ENCODE data around the gene HAAO. TPM values are rescaled to one million over a fixed set of nuclear protein-coding genes. Genes with fewer than 3 reads are reported as not detected.

HAAO gene
- total and polyA plus RNA-seq, 4 experiments from 2014 or later, result 0.21 to 0.44 TPM; not detected in 2

DNA sequence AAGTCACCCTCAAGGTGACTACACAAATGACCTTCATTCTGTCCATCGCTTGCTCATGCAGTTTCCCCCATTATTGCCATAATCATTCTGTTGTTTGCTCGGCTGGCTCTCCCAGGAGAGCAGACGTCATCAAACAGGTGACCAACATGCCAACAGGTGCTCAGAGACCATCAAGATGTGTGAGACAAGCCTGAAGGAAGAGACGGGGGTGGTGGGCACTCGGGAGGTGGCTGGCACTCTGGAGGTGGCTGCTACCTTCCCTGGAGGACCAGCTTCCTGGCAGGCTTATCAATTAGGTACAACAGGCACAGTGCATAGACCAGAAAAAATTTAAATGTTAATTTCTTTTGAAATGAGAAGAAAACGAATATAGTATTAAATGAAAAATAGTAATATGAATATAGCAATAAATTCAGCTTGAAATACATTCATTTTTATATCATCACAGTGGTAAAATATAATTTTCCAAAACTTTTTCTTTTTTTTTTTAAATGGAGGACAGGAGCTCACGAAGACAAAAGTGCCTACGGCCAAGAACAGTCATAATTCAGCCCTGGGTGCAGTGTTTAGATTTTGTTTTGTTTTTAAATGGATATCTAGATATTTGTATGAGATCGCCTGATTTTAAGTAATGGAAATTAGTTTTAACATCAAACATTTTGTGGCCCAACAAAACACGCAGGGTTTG, 16.9 kb upstream of the HAAO start:
- Mint-ChIP-seq H3K36me3 (peaks cover 0 to 8% of the 10 kb centered on the region in 2 donors), H3K4me3 (peak overlapping the region; percentile 76 to 87 (median 82)), H3K27ac (peak overlapping the region; percentile 91 to 98 (median 95)), H3K4me1 (peaks cover 9 to 33% (median 17%) of the 10 kb centered on the region in 4 donors), H3K27me3 (peaks cover under 1 to 6% of the 10 kb centered on the region in 2 donors), H3K9me3 (peaks cover 0 to 5% (median 0%) of the 10 kb centered on the region in 8 donors)
- no peaks in the 10 kb centered on the region for H3K36me3 ChIP-seq (ENCODE audit: insufficient read depth, low read length)
- POLR2A ChIA-PET (ENCODE audit: partially characterized antibody), result interaction anchor here (0.9 to 3.3 kb wide), 9 partner anchors 9 to 1186 kb away, joined by 3 to 53 read pairs (median 12); partner anchors contain the start of genes LRPPRC, THADA and ZFP36L2
- no peaks in the 10 kb centered on the region for H3K9me3 ChIP-seq (ENCODE audit: control insufficient read depth in 1 of 2, low read length in 2 of 2)
- H3K27me3 ChIP-seq (ENCODE audit: insufficient read depth, low read length), result no peaks in the 10 kb centered on the region
- CTCF ChIA-PET (ENCODE audit: partially characterized antibody), result interaction anchor here (0.8 to 2.7 kb wide), 4 partner anchors 9 to 787 kb away, joined by 3 to 13 read pairs (median 6); no protein-coding TSS in a partner anchor
- H3K4me1 ChIP-seq (ENCODE audit: insufficient read depth, low read length), result peaks cover 9% of the 10 kb centered on the region
- H3K27ac ChIP-seq (ENCODE audit: low read depth, low read length), result peak overlapping the region; percentile 81
- peak overlapping the region in 1 of 2 donors; percentile 72 for H3K4me3 ChIP-seq (ENCODE audit: low read length in 2 of 2)
- intact Hi-C loops (cut with micrococcal nuclease), result no loop called here
- DNase-seq, result no peak

DNA sequence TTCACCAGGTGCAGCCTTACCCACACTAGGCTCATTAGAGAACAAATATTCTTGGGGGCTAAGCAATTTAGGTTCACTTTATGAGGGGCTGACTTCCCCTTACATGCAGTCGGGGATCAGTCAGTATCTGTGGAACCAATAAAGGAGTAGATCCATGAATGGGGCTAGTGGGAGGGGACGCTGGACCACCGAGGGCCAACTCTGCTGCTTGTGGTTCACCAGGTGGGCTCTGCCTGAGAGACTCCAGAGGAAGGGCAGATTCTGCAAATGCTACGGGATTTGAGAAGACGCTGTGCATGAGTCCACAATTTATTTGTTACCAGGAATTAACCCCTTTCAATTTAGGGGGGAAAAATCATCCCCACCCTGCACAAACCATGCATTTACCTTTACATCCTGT, 15.9 kb upstream of the HAAO start:
- ChIA-PET CTCF (ENCODE audit: partially characterized antibody) (no interaction called here), POLR2A (ENCODE audit: partially characterized antibody) (no interaction called here)
- Mint-ChIP-seq H3K4me3 (peak overlapping the region in 7 of 8 donors; percentile 20 to 67 (median 58)), H3K4me1 (peaks cover 9 to 33% (median 17%) of the 10 kb centered on the region in 4 donors), H3K9me3 (peaks cover 0 to 5% (median 0%) of the 10 kb centered on the region in 8 donors), H3K36me3 (peaks cover 0 to 8% of the 10 kb centered on the region in 2 donors), H3K27me3 (peaks cover 5 to 6% of the 10 kb centered on the region in 2 donors), H3K27ac (peak overlapping the region in 5 of 7 donors; percentile 31 to 98 (median 59))
- H3K27ac ChIP-seq (ENCODE audit: low read depth, low read length), result no peak overlapping the region
- no peaks in the 10 kb centered on the region for H3K36me3 ChIP-seq (ENCODE audit: insufficient read depth, low read length)
- DNase-seq, result no peak
- H3K4me1 ChIP-seq (ENCODE audit: insufficient read depth, low read length), result peaks cover 9% of the 10 kb centered on the region
- H3K27me3 ChIP-seq (ENCODE audit: insufficient read depth, low read length), result no peaks in the 10 kb centered on the region
- intact Hi-C loops (cut with micrococcal nuclease), result no loop called here
- no peaks in the 10 kb centered on the region for H3K9me3 ChIP-seq (ENCODE audit: control insufficient read depth in 1 of 2, low read length in 2 of 2)
- H3K4me3 ChIP-seq (ENCODE audit: low read length in 2 of 2), result no peak overlapping the region

DNA sequence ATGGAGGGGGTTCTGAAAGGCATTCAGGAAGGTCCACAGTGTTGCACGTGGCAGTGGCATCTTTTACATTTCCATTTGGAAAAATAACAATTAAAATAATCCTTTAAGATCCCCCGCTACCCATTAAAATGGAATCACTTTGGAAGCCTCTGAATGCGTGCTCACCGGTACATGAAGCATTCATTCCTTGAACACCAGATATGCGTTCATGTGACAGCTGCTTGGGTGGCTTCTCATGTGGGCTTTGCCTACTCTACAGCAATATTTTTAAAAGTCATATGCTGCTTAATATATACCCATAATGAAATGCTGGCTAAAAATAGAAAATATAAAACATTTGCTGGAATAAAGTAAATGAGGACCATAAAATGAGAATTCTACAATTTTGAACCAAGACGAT, 14.4 kb upstream of the HAAO start:
- Histone ChIP-seq H3K27me3 (ENCODE audit: insufficient read depth, low read length) (peaks cover 2% of the 10 kb centered on the region), H3K4me3 (ENCODE audit: low read length in 2 of 2) (no peak overlapping the region), H3K4me1 (ENCODE audit: insufficient read depth, low read length) (peaks cover 9% of the 10 kb centered on the region), H3K9me3 (ENCODE audit: control insufficient read depth in 1 of 2, low read length in 2 of 2) (no peaks in the 10 kb centered on the region), H3K36me3 (ENCODE audit: insufficient read depth, low read length) (no peaks in the 10 kb centered on the region), H3K27ac (ENCODE audit: low read depth, low read length) (no peak overlapping the region)
- no peak overlapping the region for H3K4me3 Mint-ChIP-seq
- H3K4me1 Mint-ChIP-seq, result peaks cover 6 to 28% (median 13%) of the 10 kb centered on the region in 4 donors
- POLR2A ChIA-PET (ENCODE audit: partially characterized antibody), result no interaction called here
- H3K9me3 Mint-ChIP-seq, result peaks cover 0 to 5% (median 0%) of the 10 kb centered on the region in 8 donors
- H3K36me3 Mint-ChIP-seq, result peaks cover 0 to 6% of the 10 kb centered on the region in 2 donors
- peaks cover 13 to 15% of the 10 kb centered on the region in 2 donors for H3K27me3 Mint-ChIP-seq
- H3K27ac Mint-ChIP-seq, result no peak overlapping the region
- DNase-seq, result no peak
- intact Hi-C loops (cut with micrococcal nuclease), result no loop called here
- CTCF ChIA-PET (ENCODE audit: partially characterized antibody), result no interaction called here

DNA sequence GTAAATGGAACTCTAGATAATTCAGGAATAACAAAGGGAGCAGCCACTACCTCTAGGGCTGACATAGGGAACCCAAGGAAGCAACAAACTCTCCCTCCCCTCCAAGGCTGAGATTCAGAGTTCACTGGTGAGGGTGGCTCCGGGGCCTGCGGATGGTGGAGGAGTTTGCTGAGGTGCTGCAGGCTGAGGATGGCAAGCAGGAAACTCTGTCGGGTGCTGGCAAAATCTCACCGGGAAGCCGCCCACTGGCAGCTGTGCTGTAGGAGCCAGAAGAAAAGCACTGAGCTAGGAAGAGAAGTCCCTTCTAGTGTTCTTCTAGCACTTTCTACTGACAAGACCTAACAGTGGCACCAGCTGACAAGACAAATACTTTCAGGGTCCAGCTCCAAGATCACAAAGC, 12.5 kb upstream of the HAAO start:
- no peaks in the 10 kb centered on the region for H3K9me3 ChIP-seq (ENCODE audit: control insufficient read depth in 1 of 2, low read length in 2 of 2)
- peak overlapping the region in 1 of 7 donors; percentile 10 for H3K27ac Mint-ChIP-seq
- H3K27me3 Mint-ChIP-seq, result peaks cover 15 to 18% of the 10 kb centered on the region in 2 donors
- H3K36me3 Mint-ChIP-seq, result no peaks in the 10 kb centered on the region
- intact Hi-C loops (cut with micrococcal nuclease), result no loop called here
- POLR2A ChIA-PET (ENCODE audit: partially characterized antibody), result no interaction called here
- no peak overlapping the region for H3K4me3 Mint-ChIP-seq
- H3K36me3 ChIP-seq (ENCODE audit: insufficient read depth, low read length), result no peaks in the 10 kb centered on the region
- no peak for DNase-seq
- no peaks in the 10 kb centered on the region for H3K9me3 Mint-ChIP-seq
- peaks cover 5% of the 10 kb centered on the region for H3K4me1 ChIP-seq (ENCODE audit: insufficient read depth, low read length)
- CTCF ChIA-PET (ENCODE audit: partially characterized antibody), result interaction anchor here (1.3 kb wide), 1 partner anchor 23 kb away, joined by 4 read pairs; no protein-coding TSS in a partner anchor
- peaks cover 5% of the 10 kb centered on the region for H3K27me3 ChIP-seq (ENCODE audit: insufficient read depth, low read length)
- H3K4me3 ChIP-seq (ENCODE audit: low read length in 2 of 2), result no peak overlapping the region
- H3K27ac ChIP-seq (ENCODE audit: low read depth, low read length), result no peak overlapping the region
- peaks cover 5 to 14% (median 7%) of the 10 kb centered on the region in 4 donors for H3K4me1 Mint-ChIP-seq

DNA sequence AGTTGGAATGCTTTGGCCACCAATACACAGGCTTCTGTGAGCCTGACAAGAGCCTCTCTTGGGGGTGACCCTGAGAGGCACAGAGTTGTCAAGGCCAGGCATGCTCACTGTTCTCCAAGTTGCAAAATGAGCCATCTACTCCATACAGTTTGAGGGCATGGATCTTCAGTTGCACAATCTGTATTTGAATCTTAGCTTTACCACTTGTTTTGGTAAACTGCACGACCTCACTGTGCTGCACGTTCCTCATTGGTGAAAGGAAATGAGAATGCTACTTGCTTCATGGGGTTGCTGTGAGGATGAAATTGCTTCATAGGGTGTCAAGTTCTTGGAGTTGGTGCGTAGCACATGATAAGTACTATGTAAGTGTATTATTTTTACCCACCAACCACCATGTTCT, 12.0 kb upstream of the HAAO start:
- Mint-ChIP-seq H3K27ac (no peak overlapping the region), H3K4me1 (peaks cover 2 to 10% (median 7%) of the 10 kb centered on the region in 4 donors), H3K27me3 (peaks cover 19 to 20% of the 10 kb centered on the region in 2 donors), H3K4me3 (no peak overlapping the region), H3K9me3 (no peaks in the 10 kb centered on the region), H3K36me3 (no peaks in the 10 kb centered on the region)
- POLR2A ChIA-PET (ENCODE audit: partially characterized antibody), result no interaction called here
- CTCF ChIA-PET (ENCODE audit: partially characterized antibody), result interaction anchor here (1.3 kb wide), 1 partner anchor 24 kb away, joined by 4 read pairs; no protein-coding TSS in a partner anchor
- H3K27ac ChIP-seq (ENCODE audit: low read depth, low read length), result no peak overlapping the region
- H3K27me3 ChIP-seq (ENCODE audit: insufficient read depth, low read length), result peaks cover 5% of the 10 kb centered on the region
- H3K9me3 ChIP-seq (ENCODE audit: control insufficient read depth in 1 of 2, low read length in 2 of 2), result no peaks in the 10 kb centered on the region
- peaks cover 5% of the 10 kb centered on the region for H3K4me1 ChIP-seq (ENCODE audit: insufficient read depth, low read length)
- intact Hi-C loops (cut with micrococcal nuclease), result no loop called here
- no peaks in the 10 kb centered on the region for H3K36me3 ChIP-seq (ENCODE audit: insufficient read depth, low read length)
- no peak for DNase-seq
- H3K4me3 ChIP-seq (ENCODE audit: low read length in 2 of 2), result no peak overlapping the region

DNA sequence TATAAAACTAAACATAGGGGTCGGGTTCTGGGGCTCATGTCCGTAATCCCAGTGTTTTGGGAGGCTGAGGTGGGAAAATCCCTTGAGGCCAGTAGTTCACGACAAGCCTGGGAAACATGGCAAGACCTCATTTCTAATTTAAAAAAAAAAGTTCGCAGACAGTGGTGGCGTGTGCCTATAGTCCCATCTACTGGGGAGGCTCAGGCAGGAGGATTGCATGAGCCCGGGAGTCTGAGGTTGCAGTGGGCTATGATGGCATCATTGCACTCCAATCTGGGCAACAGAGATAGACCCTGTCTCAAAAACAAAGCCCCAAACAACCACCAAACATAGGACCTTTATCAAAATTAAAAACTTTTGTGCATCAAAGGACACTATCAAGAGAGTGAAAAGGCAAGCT, 9.8 kb upstream of the HAAO start:
- Histone ChIP-seq H3K4me1 (ENCODE audit: insufficient read depth, low read length) (no peaks in the 10 kb centered on the region), H3K27ac (ENCODE audit: low read depth, low read length) (no peak overlapping the region), H3K9me3 (ENCODE audit: control insufficient read depth in 1 of 2, low read length in 2 of 2) (no peaks in the 10 kb centered on the region), H3K27me3 (ENCODE audit: insufficient read depth, low read length) (peaks cover 5% of the 10 kb centered on the region), H3K36me3 (ENCODE audit: insufficient read depth, low read length) (no peaks in the 10 kb centered on the region), H3K4me3 (ENCODE audit: low read length in 2 of 2) (no peak overlapping the region)
- H3K27me3 Mint-ChIP-seq, result peaks cover 21 to 24% of the 10 kb centered on the region in 2 donors
- no peaks in the 10 kb centered on the region for H3K9me3 Mint-ChIP-seq
- POLR2A ChIA-PET (ENCODE audit: partially characterized antibody), result no interaction called here
- H3K36me3 Mint-ChIP-seq, result no peaks in the 10 kb centered on the region
- H3K27ac Mint-ChIP-seq, result no peak overlapping the region
- no peak for DNase-seq
- intact Hi-C loops (cut with micrococcal nuclease), result no loop called here
- CTCF ChIA-PET (ENCODE audit: partially characterized antibody), result no interaction called here
- H3K4me3 Mint-ChIP-seq, result no peak overlapping the region
- no peaks in the 10 kb centered on the region for H3K4me1 Mint-ChIP-seq

DNA sequence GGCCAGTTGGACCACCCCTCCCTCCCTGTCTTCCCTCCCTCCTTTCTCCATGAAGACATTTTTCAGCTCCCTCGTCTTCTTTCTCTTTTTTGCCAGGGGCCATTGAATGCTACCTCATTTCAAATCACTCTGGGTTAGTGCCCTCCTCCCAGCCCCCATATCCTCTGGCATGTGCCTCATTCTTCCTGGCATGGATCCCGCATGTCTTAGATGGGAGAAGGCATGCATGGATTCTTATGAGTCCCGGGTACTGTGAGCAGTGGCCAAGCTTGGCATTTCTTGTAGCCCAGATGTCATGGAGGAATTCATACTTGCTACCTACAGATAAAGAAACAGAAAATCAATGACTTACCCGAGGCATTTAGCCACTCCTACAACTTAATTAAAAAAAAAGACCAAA, 9.0 kb upstream of the HAAO start:
- H3K4me3 ChIP-seq (ENCODE audit: low read length in 2 of 2), result no peak overlapping the region
- intact Hi-C loops (cut with micrococcal nuclease), result no loop called here
- no peaks in the 10 kb centered on the region for H3K36me3 Mint-ChIP-seq
- no peak overlapping the region for H3K4me3 Mint-ChIP-seq
- DNase-seq, result no peak
- H3K9me3 ChIP-seq (ENCODE audit: control insufficient read depth in 1 of 2, low read length in 2 of 2), result no peaks in the 10 kb centered on the region
- H3K27me3 ChIP-seq (ENCODE audit: insufficient read depth, low read length), result peaks cover 5% of the 10 kb centered on the region
- H3K4me1 Mint-ChIP-seq, result peaks cover 0 to 3% (median 2%) of the 10 kb centered on the region in 4 donors
- no peaks in the 10 kb centered on the region for H3K4me1 ChIP-seq (ENCODE audit: insufficient read depth, low read length)
- ChIA-PET CTCF (ENCODE audit: partially characterized antibody) (interaction anchor here (2.6 kb wide), 1 partner anchor 9 kb away, joined by 13 read pairs; no protein-coding TSS in a partner anchor), POLR2A (ENCODE audit: partially characterized antibody) (interaction anchor here (1.5 to 2.3 kb wide), 2 partner anchors 8 to 10 kb away, joined by 5 to 14 read pairs; no protein-coding TSS in a partner anchor)
- peaks cover 24 to 25% of the 10 kb centered on the region in 2 donors for H3K27me3 Mint-ChIP-seq
- no peaks in the 10 kb centered on the region for H3K36me3 ChIP-seq (ENCODE audit: insufficient read depth, low read length)
- H3K27ac Mint-ChIP-seq, result no peak overlapping the region
- H3K9me3 Mint-ChIP-seq, result no peaks in the 10 kb centered on the region
- no peak overlapping the region for H3K27ac ChIP-seq (ENCODE audit: low read depth, low read length)

All from CD4-positive, alpha-beta memory T cell (primary cell).